Measurements from ENCODE around the gene SAMHD1.
"Not testable (repeated sequence)": the region's sequence is repeated elsewhere in the genome, so short reads cannot be mapped to it uniquely, and the experiment has no call there.

GRCh38 chr20:36905566-36905965 is 45.9 kb downstream of the SAMHD1 start:
- not testable (repeated sequence) for TF ChIP-seq CTCF, POLR2A (IDR thresholded peaks at IDR 0.05)

Measured in esophagus squamous epithelium (tissue), 4 donors.